Loucy (cell line): ENCODE data around the gene TAS2R46.

ENCODE experiments used
- CTCF ChIP-seq: fragments of 200-600 bp; sonication (generic); conservative IDR thresholded peaks from 2 replicates; pipeline ENCODE4 v1.5.1; 2014; ENCODE audit warnings: mild to moderate bottlenecking, antibody characterized with exemption, low read length
- EZH2phosphoT487 ChIP-seq: fragments of 200-600 bp; IDR thresholded peaks from 2 replicates; pipeline ENCODE4 v1.6.1; 2018; ENCODE audit warnings: antibody characterized with exemption, mild to moderate bottlenecking, moderate library complexity, borderline replicate concordance

GRCh38 chr12:11081987-11082386, 19.9 kb upstream of the TAS2R46 start:
- TF ChIP-seq CTCF (no peak), EZH2phosphoT487 (no peak)
